NCI-H1048 (cell line): Measurements from ENCODE around the gene ITPRIPL1.
A peak's percentile ranks its signal among the peaks of the same experiment; 100 is the strongest.
"Not testable (repeated sequence)": the region's sequence is repeated elsewhere in the genome, so short reads cannot be mapped to it uniquely, and the experiment has no call there.

Source experiments
- DNase-seq: peaks from one replicate; lab custom pipeline; 2025; lab: John Stamatoyannopoulos, UW

Gene ITPRIPL1, protein sequence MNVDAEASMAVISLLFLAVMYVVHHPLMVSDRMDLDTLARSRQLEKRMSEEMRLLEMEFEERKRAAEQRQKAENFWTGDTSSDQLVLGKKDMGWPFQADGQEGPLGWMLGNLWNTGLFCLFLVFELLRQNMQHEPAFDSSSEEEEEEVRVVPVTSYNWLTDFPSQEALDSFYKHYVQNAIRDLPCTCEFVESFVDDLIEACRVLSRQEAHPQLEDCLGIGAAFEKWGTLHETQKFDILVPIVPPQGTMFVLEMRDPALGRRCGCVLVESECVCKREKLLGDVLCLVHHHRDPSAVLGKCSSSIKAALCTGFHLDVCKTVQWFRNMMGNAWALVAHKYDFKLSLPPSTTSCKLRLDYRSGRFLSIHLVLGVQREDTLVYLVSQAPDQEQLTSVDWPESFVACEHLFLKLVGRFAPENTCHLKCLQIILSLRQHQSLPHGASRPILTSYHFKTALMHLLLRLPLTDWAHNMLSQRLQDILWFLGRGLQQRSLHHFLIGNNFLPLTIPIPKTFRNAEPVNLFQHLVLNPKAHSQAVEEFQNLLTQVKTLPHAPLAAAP

GRCh38 chr2:96325041-96325883 lies at the start of gene ITPRIPL1:
Gene ITPRIPL1 (plus strand): TSS chr2:96325317. CDS start chr2:96325840, 523 bp downstream.
- DNase-seq = no peak

DNA sequence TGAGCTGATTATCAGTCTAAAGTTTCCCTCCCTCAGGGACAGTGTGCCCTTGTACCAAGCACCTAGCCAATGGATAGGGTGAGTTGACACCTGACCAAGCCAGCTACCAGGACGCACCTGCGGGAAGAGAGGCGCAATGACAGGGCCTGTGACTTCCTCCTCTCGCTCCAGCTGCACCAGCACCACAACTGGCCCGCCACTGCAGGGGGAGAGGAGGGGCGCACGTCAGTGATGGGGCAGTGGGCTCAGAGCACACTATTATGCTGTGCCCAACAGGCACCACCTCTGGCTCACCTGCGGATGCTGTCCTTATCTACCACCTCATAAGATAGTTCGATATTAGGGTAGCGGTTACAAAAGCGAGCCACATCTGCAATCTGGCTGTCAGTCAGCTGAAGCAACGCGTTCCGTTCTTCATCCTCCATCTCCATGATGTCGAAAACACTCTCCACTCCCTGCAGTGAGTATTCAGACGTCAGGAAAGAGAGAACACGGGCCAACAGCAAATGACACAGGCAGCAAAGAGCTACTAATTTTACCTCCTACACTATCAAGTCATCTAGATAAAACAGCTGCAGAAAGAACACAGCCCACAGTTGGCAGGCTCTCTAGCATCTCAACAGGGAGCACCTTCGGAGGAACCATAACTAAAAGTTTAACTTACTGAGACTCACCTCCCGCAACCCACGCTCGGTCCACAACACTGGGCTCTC lies 48.2 kb upstream of the ITPRIPL1 start:
- no peak for DNase-seq

DNA sequence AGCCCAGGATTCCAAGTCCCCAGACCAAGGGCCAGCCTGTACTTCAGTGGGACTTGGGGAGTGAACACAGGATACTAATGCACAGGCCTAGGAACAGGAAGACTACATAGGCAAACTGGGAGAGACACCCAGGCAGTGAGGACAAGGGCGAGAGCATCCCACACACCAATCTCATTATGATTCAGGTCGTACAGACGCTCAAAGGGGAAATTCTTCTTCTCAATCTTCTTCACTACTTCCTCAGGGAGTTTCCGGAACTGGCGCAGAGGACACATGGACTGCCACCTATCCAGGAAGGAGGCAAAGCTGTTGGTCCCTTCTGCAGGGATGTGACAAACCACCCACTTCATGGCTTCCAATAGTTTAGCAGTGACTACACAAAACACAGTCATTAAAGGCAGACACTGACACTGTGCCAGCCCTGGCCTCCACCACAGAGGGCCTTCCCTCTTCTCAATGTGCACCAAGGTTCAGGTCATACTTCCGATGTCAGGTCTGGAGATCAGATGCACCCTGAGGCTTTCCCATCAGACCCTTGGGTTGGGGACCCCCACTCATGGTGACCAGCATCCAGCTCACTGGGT lies 37.8 kb upstream of the ITPRIPL1 start:
- DNase-seq = no peak

GRCh38 chr2:96291751-96292150 lies 33.4 kb upstream of the ITPRIPL1 start:
- no peak for DNase-seq

DNA sequence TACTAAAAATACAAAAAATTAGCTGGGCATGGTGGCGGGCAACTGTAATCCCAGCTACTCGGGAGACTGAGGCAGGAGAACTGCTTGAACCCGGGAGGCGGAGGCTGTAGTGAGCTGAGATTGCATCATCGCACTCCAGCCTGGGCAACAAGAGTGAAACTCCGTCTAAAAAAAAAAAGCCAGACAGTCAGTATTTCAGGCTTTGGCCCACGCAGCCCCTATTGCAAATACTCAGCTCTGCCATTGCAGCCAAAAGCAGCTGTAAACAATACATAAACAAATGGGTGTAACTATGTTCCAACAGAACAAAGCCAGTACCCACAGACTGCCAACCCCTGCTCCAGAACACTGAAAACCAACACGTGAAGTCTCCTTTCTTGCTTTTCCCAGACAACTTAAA lies 30.8 kb upstream of the ITPRIPL1 start:
- not testable (repeated sequence) for DNase-seq

DNA sequence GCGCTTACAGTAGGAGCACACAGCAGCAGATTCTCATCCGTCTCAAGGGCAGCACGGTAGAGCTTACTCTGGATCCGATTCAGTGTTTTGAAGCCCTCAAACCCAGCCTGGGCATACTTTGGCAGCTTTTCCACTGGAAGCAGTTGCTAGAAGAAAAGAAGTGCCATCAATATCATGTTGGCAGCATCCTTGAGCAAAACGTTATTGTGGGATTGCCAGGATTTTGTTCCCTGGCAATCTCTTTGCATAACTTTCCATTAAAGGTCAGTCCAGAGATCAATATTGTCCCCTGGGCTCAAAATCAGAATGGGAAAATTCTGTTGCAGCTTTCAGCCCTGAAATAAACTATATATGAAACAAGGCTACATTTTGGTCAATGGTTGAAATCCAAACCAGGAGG lies 28.2 kb upstream of the ITPRIPL1 start:
- no peak for DNase-seq

DNA sequence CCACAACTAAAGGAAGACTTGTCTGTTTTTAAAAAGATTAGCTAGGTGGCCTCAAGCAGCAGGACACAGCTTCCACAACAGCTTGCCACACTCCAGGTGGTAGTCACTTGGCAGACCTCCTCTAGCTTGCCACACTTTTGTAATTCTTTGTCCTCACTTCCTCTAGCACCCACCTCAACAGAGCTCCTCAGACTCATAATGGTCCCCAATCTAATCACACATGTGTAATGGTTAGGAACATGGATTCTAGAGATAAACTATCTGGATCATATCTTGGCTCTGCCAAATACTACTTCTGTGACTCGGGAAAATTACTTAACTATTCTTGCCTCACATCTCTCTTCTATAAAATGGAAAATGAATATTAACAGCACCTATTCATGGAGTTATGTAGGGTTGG lies 23.3 kb upstream of the ITPRIPL1 start:
- DNase-seq = no peak

GRCh38 chr2:96304606-96305005 lies 20.5 kb upstream of the ITPRIPL1 start:
- no peak for DNase-seq

GRCh38 chr2:96305091-96305978 lies 19.8 kb upstream of the ITPRIPL1 start, which contains the start of gene SNRNP200:
Gene SNRNP200 (minus strand): TSS chr2:96305546. CDS start chr2:96305437, 109 bp downstream.
- peak; percentile 84 for DNase-seq

- no peak for DNase-seq
Observed at GRCh38 chr2:96305979-96306308, 19.2 kb upstream of the ITPRIPL1 start.

DNA sequence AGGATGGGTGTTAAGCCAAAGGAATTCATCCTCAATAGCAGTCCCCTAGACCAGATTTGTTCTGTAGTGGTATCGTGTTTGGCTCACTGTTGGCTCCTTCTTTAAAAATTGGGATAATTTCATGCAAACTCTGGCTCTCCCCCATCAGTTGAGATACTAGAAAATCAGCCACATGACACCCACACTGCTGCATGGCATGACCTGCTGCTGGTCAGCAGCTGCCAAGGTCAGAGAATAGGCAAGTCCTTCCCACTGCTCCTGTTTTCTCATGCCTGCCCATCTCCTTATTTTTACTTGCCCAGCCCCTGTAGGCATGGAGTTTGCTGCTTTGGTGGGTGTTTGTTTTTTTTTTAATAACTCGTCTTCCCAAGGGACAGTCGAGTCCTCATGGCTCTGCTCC lies 18.7 kb upstream of the ITPRIPL1 start:
- DNase-seq = no peak

DNA sequence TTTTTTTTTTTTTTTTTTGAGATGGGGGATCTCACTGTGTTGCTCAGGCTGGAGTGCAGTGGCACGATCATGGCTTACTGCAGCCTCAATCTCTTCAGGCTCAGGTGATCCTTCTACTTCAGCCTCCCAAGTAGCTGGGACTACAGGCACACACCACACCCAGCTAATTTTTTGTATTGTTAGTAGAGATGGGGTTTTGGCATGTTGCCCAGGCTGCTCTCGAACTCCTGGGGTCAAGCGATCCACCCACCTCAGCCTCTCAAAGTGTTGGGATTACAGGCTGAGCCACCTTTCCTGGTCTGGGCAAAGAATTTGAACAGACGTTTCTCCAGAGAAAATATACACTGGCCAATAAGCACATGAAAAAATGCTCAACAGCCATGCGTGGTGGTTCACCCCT lies 16.9 kb upstream of the ITPRIPL1 start:
- DNase-seq = no peak

GRCh38 chr2:96315005-96315399 lies 10.1 kb upstream of the ITPRIPL1 start:
- DNase-seq = no peak

DNA sequence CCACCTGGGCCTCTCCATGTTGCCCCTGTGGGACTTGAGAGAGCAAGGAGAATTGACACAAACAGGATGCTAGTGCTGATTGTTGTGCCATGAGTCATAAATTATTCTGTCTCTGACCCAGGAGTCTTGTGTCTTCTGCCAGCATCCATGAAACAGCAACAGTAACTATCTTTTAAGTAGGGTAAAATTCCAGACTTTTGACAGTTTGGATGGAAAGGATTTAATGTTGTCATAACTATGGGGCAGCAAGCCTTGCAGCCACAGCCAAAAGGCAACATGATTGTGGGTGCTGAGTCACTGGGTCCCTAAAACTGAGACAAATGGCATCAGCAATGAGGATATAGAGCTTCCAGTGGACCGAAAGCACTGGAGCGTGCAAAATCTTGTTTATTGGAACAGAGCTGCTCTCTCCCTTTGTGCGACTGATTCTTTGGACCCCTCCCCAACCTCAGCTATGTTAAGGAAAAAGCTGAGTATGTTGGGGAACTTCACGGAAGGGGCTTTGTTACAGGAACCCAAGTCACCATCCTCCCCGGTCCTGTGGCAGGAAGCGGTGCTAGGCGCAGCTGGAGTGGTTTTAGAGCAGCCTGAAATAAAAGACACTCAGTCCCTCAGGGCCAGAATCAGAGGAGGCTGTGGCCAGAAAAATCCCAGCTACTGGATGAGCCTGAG lies 9.6 kb upstream of the ITPRIPL1 start:
- no peak for DNase-seq

DNA sequence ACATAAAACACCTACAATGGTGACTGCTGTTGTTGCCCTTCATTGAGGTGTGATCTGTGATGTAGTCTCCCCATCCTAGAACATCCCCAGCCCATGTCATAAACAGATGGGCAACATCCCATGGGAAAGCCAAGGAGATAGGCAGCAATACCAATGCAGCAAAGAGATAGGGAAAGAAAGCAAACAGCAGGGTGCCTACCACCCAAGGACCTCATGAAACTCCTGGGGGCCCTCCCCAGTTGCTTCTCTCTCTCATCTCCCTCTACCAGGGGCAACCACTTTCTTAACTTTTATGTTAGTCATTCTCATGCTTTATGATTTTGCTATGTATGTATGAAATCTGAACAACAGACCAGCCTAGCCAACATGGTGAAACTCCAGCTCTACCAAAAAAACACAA lies 8.1 kb upstream of the ITPRIPL1 start:
- DNase-seq = no peak

GRCh38 chr2:96317584-96317997 lies 7.5 kb upstream of the ITPRIPL1 start:
- no peak for DNase-seq

DNA sequence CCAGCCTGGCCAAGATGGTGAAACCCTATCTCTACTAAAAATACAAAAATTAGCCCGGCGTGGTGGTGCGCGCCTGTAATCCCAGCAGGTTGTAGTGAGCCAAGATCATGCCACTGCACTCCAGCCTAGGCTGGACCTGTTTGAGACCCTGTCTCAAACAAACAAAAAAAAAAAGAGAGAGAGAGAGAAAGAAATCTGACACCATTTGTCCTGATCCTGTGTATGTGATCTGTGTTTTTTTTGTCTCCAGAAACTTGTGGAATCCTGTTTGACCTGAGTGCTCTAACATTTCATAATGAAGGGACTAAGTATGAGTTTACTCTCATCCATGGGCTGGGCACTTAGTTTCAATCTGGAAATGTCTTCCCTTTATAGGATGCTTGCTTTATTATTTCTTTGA lies 6.4 kb upstream of the ITPRIPL1 start:
- DNase-seq = no peak

- no peak for DNase-seq
Observed at GRCh38 chr2:96319396-96319795, 5.7 kb upstream of the ITPRIPL1 start.

- no peak for DNase-seq
Observed at GRCh38 chr2:96320326-96320725, 4.8 kb upstream of the ITPRIPL1 start.
